Urinary bladder (tissue), 4 donors: ENCODE results near the gene TMC2. TPM values are rescaled to one million over a fixed set of nuclear protein-coding genes. Genes with fewer than 3 reads are reported as not detected.

Source experiments
- DNase-seq: peaks from one replicate; pipeline ENCODE4 v3.0.0-alpha.2; 2015; ENCODE audit errors: extremely low spot score
- H3K27ac ChIP-seq: one replicate; pipeline ENCODE4 v1.5.1; 2013; ENCODE audit warnings: low read depth, mild to moderate bottlenecking, moderate library complexity
- H3K36me3 ChIP-seq: one replicate; pipeline ENCODE4 v1.6.1; 2013; ENCODE audit warnings: mild to moderate bottlenecking, moderate library complexity; ENCODE audit not compliant: insufficient read depth
- H3K4me1 ChIP-seq: one replicate; pipeline ENCODE4 v1.6.1; 2013; ENCODE audit warnings: mild to moderate bottlenecking, moderate library complexity; ENCODE audit not compliant: insufficient read depth
- H3K4me3 ChIP-seq: one replicate; pipeline ENCODE4 v1.5.1; 2013; ENCODE audit warnings: low read depth, low read length
- WGBS: extraction: QIAGEN DNeasy Blood & Tissue Kit; methylation state at CpG from one replicate; pipeline ENCODE4 v1.1.7; 2013; 5-methylcytosine and 5-hydroxymethylcytosine counted together
- polyA plus RNA-seq: library from polyadenylated mRNA; stranded (reverse); fragments of 200-250 nt; gene quantifications from one replicate; pipeline ENCODE4 v1.2.3, GENCODE V29; 2013
- small RNA-seq: library from RNA; depleted of rRNA; stranded (forward); fragments of <200 nt; gene quantifications from one replicate; pipeline ENCODE3, GENCODE V24; 2014
- total RNA-seq: library from RNA; depleted of rRNA; stranded (reverse); fragments of >200 nt; gene quantifications from one replicate; pipeline ENCODE4 v1.2.3, GENCODE V29; 2014
- donor health status: healthy with polysubstance abuse.
- donor health status: healthy.

Gene TMC2
- total and polyA plus RNA-seq, 2 donors: 0.16 to 0.34 TPM

DNA sequence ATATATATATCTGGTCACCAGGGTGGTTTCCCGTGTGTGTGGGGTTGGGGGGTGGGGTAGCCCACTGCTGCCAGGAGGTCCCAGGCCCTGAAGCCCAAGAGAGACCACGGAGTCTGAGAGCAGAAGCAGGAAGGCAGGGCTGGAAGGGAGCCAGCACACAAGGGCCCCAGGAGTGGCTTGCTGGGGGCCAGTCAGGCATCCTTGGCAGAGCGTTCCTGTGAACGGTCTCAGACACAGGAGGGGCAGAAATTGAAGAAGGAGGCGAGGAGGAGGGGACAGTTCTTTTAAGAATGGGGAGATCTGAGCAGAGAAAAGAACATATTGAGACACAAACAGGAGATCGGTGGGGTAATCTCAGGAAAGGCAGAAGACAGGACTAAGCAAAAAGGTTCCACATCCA lies 154.3 kb downstream of the TMC2 start:
- WGBS: 76% methylated on average over 6 of the region's 6 CpGs
- no peak for DNase-seq
- no peak overlapping the region for H3K27ac ChIP-seq

DNA sequence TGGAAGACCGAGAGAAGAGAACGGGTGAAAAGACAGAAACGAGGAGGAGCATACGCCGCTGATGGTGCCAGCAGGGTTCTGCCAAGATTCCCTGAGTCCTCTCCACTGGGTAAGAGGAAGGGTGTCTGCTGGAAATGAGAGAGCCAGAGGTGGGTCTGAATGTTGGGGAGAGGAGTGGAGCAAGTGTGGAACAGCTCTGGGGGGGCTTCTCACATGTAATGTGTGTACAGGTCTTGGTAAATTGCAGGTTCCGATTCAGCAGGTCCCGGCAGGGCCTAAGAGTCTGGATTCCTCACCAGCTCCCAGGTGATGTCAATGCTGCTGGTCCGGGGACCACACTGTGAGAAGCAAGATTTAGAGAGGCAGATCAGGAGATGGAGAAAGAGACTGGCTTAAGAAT lies 154.8 kb downstream of the TMC2 start:
- H3K27ac ChIP-seq: no peak overlapping the region

More for the DNA sequence above, 154.3 kb downstream of the TMC2 start:
- Histone ChIP-seq H3K4me3 (no peak overlapping the region), H3K36me3 (no peaks in the 10 kb centered on the region), H3K4me1 (no peaks in the 10 kb centered on the region)

More for the DNA sequence above, 154.8 kb downstream of the TMC2 start:
- 80% methylated on average over 8 of the region's 8 CpGs for WGBS
- H3K4me1 ChIP-seq: no peaks in the 10 kb centered on the region
- H3K36me3 ChIP-seq: no peaks in the 10 kb centered on the region
- DNase-seq: no peak
- no peak overlapping the region for H3K4me3 ChIP-seq

Small RNA genes lying within 50 kb of the gene (small RNA-seq; reads per million reads assigned to genes)
- gene SNORA51 (not detected), gene SNORD110 (not detected), gene SNORD56 (not detected), gene SNORD57 (not detected), gene SNORD86 (not detected)

Other genes starting within 250 kb of the TMC2 start
- not detected for gene TGM3, start 240.6 kb upstream of the TMC2 start, total RNA-seq
- not detected for gene TGM3, start 240.6 kb upstream of the TMC2 start, polyA plus RNA-seq
- not detected for gene TGM6, start 155.7 kb upstream of the TMC2 start, total RNA-seq
- not detected for gene TGM6, start 155.7 kb upstream of the TMC2 start, polyA plus RNA-seq
- 52.0 TPM for gene SNRPB, start 65.8 kb upstream of the TMC2 start, total RNA-seq
- gene SNRPB, start 65.8 kb upstream of the TMC2 start, polyA plus RNA-seq: 175 TPM
- gene ZNF343, start 27.7 kb upstream of the TMC2 start, total RNA-seq: 15.4 TPM
- gene ZNF343, start 27.7 kb upstream of the TMC2 start, polyA plus RNA-seq: 9.3 TPM
- 75.1 TPM for gene NOP56, start 116.1 kb downstream of the TMC2 start, total RNA-seq
- 79.9 TPM for gene NOP56, start 116.1 kb downstream of the TMC2 start, polyA plus RNA-seq
- gene IDH3B, start 127.6 kb downstream of the TMC2 start, total RNA-seq: 44.5 TPM
- 102 TPM for gene IDH3B, start 127.6 kb downstream of the TMC2 start, polyA plus RNA-seq
- gene EBF4, start 156.2 kb downstream of the TMC2 start, total RNA-seq: 9.3 TPM
- 28.9 TPM for gene EBF4, start 156.2 kb downstream of the TMC2 start, polyA plus RNA-seq